C1 segment of cervical spinal cord (tissue), 14 donors: ENCODE measurements around the gene TANGO2.

ENCODE experiments used
- DNase-seq, 14 donors: peaks; one replicate each; lab custom pipeline; 2025; lab: John Stamatoyannopoulos, UW

TANGO2 gene

DNA sequence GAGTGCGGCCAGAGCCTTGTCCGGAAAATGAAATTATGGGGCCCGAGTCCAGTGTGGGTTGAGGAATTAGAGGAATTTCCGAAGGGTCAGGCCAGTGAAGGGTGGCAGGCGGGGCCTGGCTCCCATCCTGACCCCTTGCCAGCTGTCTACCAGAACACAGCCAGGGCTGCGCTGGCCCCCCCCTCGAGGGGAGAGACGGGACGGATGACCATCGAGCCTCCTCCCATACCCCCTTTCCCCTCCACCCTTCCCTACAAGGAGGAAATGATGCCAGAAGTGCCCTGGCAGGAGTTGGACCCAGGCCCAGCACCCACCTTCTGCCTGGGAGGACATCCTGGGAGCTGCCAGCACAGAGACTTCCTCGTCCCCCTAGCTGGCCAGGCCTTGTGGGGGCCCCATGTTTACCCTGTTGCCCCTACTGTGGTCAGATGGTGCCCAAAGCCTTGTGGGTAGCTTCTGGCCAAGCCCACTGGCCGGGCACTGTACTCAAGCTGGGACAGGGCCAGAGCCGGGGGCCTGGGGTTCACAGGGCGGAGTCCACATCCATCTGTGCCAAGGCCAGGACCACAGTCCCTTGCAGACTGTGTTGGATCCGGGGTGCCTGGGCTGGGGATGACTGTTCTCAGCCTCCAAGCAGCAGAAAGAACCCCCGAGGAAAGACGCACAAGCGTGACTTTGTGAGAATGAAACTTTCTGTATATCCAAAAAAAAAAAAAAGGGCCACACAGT lies 25.1 kb upstream of the TANGO2 start:
- no peak for DNase-seq

DNA sequence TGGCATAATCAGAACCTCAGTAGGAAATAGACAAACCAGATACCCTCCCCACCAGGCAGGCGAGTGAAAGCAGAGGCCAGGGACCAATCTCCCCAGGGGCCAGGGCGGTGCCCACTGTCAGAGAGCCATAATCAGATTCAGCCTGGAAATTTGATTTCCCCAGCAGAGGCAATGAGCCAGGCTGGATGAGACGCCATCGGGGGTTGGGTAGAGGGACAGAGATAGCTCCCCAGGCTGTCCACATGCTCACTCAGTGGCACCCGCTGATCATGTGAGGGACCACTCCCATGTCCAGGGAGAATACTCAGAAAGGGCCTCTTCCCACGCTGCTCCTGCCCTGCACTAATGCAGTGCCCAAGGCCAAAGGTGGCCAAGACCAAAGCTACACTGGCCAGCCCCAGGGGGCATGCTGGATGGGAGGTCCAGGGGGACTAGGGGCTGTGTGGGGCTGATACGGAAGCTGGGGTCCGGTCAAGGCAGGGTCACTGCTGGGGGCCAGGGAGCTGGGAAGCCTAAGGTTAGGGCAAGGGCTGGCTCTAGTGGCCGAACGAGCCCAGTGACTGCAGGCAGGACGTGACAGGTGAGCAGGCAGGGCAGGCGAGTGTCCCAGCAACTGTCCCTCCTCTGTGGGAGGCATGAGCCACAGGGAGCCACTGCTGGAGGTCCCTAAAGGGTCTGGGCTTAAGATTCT lies 24.1 kb upstream of the TANGO2 start:
- DNase-seq, result no peak

DNA sequence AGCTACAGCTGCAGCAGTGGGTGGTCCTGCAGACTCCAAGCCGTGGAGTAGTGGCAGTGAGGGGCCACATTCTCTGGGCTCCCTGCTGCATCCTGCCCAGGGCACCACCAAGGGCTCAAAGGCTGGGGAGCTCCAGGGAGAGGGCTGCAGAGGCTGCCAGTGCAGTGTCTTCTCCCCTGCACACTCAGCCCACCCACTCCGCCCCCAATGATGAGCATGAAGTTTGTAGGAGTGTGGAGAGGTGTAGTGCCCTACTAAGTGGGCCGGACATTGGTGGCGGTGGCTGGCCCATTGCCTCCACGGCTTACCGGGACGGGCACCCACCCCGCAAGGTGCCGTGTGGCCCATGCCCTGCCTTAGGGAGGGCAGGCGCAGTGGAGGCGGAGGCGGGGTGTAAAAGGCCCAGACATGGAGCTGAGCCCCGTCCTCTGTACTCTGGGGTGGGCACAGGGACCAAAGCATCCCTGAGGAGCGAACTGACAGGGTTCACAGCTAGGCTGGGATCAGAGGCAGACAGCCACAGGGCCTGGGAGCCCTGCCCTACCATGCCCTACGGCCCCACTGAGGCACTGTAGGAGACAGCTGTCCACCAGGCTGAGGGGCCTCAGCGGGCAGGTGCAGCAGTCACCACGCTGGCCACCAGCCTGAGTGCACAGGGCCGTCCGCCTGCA lies 23.2 kb upstream of the TANGO2 start:
- DNase-seq, result no peak

DNA sequence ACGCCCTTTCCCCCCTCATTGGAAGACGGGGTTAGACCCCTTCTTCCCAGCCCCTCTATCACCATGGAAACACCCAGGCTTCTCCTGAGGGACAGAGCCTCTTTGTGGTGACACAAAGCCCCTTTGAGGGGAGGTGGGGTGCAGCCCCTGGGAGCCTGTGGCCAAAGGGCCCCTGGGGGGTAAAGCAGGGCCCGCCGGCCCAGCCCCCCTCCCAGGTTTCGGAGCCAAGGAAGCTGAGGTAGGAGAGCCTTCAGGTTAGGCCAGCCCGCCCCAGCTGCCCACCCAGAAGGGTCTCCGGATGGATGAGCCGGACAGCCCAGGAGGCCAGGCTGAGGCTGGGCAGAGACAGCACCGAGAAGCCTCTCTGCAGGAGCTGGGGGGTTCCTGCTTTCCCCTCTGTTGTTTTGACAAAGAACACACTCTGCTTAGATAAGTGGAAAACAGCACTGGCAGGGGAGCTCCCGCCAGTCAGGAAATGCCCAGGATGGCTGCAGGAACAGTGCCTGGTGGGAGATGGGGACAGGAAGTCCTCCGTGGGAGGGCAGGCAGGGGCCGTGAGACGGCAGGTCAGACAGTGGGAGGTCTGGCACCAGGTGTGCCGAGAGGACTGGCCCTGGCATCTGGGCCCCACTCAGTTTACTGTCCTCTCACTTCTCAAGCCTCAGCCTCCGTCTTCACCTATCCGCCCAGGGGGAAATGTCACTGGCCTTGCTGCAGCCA lies 22.5 kb upstream of the TANGO2 start:
- DNase-seq, result no peak

DNA sequence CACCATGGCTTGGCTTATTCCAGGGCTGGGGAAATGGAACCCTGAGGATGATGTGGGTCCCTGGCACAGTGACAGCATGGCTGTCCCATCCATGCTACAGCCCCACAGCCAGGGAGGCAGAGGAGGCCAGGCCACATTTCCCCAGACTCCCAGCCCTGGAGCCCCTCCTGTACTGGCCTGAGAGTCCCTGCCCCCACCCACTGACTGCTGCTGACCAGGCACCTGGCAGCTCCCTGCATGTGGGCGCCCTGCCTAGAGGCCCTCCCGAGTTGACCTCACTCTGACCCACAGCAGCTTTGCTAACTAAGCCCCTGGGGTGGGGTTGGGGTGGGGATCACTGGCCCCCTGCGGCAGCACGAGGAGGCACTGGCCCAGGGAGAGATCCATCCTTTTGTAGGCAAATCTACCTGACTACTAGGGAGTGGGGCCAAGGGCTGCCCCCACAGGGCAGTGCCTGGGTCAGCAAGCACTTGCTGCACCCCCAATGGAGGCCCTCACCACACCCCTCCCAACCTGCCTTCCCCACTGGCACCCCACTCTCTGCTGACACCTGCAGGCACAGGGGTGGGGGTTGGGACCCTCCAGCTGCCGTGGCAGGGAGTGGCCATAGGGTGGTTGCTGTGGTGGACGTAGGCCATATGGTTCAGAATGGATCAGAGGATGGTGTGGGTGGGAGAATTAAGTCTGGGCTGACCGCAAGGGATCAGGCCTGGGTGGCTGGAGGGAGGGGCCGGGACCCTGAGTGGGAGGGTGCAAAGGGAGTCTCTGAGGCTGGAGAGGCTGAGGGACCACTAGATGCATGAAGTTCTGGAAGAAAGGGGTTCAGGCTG lies 21.7 kb upstream of the TANGO2 start:
- no peak for DNase-seq

DNA sequence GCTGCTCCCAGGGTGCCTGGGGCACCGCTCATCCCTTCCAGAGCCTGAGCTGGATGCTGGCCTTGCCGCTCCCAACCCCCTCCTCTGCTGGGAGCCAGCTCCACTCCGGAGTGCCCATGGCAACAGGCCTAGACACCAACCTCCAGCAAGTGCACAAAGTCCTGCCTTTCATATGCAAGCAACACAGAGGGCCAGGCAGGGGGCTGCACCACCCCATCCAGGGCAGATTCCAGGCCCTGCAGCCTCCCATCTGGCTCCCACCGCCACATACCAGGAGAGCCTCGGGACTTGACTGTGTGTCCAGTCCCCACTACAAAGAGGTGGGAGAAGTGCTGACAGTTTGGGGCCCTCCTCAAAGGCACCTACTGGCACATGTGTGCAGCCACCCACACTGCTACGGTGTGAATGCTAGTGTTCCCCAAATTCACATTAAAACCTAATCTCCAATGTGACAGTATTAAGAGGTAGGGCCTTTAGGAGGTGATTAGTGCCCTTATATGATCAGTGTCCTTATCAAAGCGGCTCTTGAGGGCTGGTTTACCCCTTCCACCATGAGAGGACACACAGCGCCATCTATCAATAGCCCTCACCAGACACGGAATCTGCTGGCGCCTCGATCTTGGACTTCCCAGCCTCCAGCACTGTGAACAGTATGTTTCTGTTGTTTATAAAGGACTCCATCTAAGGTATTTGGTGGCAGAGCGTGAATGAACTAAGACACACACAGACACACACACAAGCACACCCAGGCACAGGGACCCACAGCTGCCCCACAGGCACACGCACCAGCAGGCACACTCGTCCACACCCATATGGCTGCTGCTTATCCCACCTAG lies 20.4 kb upstream of the TANGO2 start:
- DNase-seq, result peak in 5 of 14 donors; percentile 22 to 66 (median 60)

DNA sequence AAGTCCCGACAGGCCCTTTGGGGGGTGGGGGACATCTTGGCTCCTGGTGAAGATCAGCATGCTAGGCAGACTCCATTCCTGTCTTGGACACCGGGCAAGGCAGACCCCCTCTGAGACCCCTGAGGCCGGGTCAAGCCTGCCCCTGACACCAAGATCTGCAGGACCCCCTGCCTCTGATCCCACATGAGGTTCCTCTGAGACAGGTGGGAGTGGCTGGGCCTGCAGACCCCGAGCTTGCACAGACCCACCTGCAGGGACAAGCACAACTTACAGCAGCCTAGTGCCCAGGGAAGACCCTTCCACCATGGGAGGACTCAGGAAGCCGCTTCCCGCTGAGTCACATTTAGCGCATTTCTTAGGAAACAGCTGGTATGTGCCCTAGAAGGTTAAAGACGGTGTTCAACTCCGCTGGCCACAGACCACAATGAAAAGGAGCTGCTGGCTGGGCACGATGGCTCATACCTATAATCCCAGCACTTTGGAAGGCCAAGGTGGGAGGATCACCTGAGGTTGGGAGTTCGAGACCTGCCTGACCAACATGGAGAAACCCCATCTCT lies 19.8 kb upstream of the TANGO2 start:
- DNase-seq, result no peak

DNA sequence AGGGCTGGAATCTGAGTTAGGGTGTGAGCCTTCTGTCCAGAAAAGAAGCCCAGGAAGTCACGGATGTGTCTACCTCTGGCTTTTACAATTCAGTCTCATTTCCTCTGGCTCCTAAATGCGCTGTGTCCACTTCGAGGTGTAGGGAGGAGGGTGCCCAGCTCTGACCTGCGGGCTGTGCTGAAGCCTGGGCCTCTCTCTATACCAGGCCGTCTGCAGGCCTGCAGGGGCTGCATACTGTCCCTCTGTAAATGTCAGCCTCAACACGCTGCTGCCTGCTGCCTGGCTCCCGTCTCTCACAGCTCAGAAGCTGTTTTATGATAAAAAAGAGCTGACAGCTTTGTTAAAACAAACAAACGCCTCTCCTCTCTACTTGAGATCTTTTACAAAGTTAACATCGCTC lies 18.8 kb upstream of the TANGO2 start:
- no peak for DNase-seq

DNA sequence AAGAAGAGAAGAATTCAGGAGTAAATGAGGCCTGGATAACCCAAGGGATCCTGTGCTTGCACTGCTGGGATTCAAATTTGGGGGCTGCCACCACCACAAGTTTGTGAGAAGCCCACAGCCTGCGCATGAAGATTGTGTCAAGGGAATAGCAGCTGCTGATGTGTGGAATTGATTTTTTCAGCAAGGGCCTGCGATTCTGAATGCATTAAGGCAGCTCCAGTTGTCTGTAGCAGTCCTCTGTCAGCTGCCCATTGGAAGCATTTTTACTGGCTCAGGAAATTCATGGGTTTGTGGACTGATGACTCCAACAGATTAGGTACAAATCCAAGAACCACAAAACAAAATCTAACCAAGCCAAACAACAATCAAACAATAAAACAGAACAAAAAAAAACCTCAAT lies 18.3 kb upstream of the TANGO2 start:
- DNase-seq, result no peak

DNA sequence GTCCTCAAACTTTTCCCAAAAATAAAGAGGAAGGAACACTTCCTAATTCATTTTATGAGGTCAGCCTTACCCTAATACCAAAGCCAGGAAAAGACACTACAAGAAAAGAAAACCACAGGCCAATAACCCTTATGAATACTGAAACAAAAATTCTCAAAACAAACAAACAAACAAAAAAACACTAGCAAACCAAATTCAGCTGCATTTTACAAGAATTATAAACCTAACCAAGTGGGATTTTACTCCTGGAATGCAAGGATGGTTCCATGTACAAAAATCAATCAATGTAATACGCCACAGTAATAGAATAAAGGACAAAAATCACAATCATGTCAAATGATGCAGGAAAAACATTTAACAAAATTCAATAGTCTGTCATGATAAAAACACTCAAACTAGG lies 17.6 kb upstream of the TANGO2 start:
- no peak for DNase-seq

DNA sequence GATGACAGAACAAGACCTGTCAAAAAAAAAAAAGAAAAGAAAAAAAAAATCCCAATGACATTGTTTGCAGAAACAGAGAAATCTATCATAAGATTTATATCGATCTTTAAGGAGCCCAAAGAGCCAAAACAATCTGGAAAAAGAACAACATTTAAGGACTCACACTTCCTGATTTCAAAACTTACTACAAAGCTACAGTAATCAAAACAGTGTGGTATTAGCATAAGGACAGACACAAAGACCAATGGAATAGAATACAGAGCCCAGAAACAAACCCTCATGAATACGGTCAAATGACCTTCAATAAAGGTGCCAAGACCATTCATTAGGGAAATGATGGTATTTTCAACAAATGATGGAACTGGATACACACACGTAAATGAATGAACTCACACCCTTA lies 16.4 kb upstream of the TANGO2 start:
- DNase-seq, result no peak

DNA sequence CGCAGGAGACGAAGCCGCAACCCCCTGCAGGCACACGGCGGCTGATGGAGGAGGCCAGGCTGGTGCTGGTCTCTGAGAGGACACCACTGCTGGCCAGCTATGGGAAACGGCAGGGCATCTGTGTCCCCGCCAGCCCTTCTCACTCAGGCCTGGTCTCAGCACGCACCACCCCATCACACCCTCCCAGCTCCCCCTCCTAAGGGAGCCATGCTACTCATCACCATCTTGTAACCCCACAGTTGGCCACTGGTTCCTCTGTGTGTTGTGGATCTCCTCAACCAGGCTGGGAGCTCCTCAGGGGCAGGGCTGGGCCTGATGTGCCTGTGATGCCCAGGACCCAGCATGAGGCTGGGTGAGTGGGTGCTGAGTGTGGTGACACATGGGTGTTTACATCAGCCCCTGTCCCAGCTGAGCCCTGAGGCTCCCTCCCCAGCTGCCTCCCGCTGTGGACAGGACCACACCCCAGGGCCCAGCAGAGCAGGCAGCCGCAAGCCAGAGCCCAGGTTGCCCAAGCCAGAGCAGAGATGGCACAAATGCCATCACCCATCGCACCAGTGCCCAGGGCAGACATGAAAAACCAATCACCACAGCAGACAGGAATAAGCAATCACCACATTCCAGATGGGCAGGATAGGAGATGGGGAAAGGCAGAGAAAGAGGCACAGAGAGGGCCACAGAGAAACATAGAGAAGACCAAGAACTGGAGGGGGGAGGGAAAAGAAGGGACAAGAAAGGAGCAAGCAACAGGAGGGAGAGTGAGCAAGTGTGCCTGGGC lies 12.5 kb upstream of the TANGO2 start:
- no peak for DNase-seq

DNA sequence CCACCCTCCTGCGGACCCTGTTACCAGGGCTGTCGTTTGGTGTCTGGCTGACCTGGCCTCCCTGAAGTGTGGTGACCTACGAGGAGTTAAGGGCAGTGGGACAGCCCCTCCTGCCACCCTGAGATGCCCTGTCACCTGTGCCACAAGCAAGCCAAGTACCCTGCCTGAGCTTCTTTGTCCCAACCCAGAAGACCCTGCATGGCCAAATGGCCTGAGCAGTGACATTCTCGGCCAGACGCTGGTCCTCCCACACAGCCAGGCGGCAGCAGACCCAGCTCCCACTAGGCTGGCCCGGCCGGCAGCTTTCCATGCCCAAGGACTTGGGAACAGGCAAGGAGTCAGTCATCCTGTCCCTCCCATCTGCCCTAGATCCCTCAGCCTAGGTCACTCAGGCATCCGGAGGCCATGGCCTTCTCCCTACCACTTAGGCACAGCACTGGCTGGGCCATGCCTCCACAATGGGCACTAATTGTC lies 11.9 kb upstream of the TANGO2 start:
- peak in 1 of 14 donors; percentile 67 for DNase-seq

DNA sequence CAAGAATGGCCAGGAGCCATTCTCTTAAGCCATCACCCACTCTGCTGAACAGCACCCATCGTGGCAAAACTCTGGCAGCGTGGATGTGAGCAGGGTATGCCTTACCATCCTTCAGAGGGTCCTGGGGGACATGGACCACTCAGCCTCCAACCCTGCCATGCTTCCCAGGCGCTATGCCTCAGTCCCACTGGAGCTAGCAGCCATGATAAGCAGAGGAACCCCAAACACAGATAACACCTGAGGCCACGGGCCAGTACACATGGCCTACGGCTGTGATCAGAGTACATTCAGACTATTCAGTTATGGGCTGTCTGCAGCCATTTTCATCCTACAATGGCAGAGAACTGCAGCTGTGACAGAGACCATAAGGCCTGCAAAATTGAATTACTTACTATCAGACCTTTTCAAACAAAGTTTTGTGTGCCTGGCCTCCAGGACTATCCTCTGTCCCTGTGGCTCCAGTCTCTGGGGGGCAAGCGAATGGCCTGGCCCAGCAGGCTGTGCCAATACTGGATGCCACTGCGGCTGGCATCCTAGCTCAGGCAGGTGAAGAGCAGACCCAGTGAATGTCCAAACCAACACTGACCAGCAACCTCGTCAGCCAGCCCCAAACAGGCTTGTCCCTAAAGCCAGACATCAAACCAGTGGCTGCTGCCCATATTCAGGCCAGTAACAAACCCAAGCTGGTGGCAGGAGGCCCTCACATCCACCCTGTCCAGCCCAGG lies 11.2 kb upstream of the TANGO2 start:
- no peak for DNase-seq

DNA sequence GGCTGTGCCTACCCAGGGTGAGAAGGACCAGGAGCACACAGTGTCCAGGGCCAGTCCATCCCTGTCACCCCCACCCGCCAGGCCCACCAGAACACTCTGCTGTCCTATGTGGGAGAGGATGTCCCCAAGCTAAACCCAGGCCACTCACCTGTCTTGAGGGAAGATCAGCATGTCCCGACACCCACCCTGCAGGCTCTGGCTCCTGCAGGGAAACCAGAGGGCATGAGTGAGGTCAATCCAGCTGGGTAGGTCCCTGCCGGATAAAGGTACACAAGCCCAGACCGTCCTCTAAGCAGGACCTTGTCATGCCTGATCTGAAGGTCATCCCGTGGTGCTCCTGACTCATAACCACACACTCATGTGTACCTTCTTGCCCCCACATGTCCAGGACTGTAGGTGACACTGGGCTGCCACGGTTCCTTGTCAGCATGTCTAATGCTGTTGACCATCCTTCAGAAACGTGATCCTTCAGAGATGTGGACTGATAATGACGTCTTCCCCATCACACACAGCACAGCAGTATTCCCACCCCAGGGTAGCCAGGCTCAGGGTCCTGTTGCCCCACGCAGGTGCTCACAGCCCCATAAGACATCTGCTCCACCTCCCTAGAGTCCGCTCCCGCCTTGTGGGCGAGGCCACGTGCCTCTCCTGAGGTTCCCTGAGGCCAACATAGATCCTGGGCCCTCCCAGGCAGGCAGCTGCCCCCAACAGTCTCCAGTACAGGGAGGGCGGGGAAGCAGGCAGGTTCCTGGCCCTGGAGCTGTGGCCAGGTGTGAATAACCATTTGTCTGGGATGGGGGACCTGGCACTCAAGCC lies 10.4 kb upstream of the TANGO2 start:
- DNase-seq, result no peak

DNA sequence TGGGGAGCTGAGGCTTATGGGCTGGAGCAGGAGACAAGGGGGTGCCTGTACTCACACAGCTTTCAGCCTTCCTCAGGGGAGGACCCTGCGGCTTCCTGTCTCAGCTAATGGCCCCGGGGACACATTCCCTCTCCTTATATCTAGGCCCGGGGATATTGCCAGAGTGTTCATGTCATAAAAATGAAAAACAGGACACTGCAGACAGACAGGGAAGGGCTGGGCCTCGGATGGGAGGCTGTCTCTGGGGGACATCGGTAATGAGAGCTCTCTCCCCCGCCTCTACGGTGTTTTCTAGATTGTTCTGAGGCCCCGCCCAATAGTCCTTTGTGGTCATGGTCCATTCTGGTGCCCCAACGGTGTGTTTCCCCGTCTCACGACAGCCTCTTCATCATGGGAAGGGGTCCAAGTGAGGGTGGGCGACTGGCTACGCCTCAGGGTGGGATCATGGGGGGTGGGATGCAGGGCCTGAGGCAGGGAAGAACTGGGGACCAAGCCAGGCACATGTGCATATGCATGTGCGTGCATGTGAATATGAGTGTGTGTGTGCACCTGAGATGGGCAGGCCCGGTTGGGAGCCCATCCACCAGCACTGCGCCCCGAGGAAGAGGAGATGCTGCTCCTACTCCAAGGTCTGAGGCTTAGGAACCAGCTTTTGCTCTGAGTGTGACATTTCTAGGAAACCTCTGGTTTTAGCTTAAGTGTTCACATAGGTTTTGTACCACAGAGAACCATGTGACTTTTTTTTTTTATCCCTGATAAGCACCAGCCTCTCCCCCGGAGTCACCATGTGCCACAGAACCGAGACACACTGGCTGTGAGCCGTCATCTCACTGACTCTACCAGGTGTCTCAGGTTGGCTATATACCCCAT lies 9.6 kb upstream of the TANGO2 start:
- DNase-seq, result no peak
